Mesodermal cell (in vitro differentiated cells): ENCODE results near the gene ORM2.
"Not testable (repeated sequence)": the region's sequence is repeated elsewhere in the genome, so short reads cannot be mapped to it uniquely, and the experiment has no call there.

ENCODE experiments used
- H3K27ac ChIP-seq: 2 replicates; pipeline ENCODE4 v1.7.0; 2013; ENCODE audit warnings: mild to moderate bottlenecking, low read depth, low read length, moderate library complexity; ENCODE audit not compliant: severe bottlenecking
- H3K36me3 ChIP-seq: 2 replicates; pipeline ENCODE4 v1.7.1; 2013; ENCODE audit warnings: mild to moderate bottlenecking, low read length, moderate library complexity; ENCODE audit not compliant: control insufficient read depth, insufficient read depth
- H3K4me1 ChIP-seq: one replicate; pipeline ENCODE4 v1.7.1; 2013; ENCODE audit warnings: mild to moderate bottlenecking, low read length; ENCODE audit not compliant: insufficient read depth, control insufficient read depth, poor library complexity, severe bottlenecking
- H3K4me3 ChIP-seq: 2 replicates; pipeline ENCODE4 v1.7.0; 2013; ENCODE audit warnings: low read length, control low read depth, mild to moderate bottlenecking; ENCODE audit not compliant: insufficient read depth, poor library complexity, severe bottlenecking; ENCODE audit errors: extremely low read depth
- H3K9me3 ChIP-seq: 2 replicates; pipeline ENCODE4 v1.7.1; 2013; ENCODE audit warnings: mild to moderate bottlenecking, low read length, moderate library complexity; ENCODE audit not compliant: control insufficient read depth
- WGBS, 2 experiments: methylation state at CpG; one replicate each; pipeline ENCODE4 v1.1.5; 2013; ENCODE audit warnings: missing lambda C conversion rate in 2 of 2; ENCODE audit not compliant: insufficient coverage in 2 of 2; 5-methylcytosine and 5-hydroxymethylcytosine counted together

The ORM2 gene

DNA sequence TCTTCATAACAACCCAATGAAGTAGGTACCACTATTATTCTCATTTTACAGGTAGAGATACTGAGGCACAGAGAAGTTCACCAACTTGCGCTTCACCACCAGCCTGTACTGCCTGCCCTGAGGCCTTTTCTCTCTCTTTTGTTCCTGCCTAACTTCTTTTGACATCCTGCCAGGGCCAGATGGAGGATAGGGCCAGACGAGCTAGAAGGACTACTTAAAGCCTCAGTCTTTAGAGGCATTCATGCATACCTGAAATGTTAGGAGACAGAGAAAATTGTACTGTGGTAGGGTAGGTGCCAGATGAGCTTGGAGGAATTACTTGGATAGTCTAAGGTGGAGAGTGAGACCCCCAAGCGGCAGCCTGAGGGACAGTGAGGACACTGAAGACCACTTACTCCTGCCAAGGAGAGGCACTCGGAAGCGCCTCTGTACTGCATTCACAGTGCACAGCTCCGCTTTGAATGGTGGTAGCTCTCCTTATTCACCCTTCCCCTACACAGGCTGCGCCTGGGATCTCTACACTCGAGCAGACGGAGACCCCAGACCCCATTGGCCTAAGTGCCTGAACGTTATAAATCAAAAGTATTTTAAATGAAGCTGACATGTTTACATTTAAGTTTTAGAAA lies 13.0 kb upstream of the ORM2 start:
- Histone ChIP-seq H3K4me3 (no peak overlapping the region), H3K27ac (no peak overlapping the region), H3K36me3 (peaks cover 3% of the 10 kb centered on the region), H3K9me3 (no peaks in the 10 kb centered on the region), H3K4me1 (no peaks in the 10 kb centered on the region)
- WGBS, 2 experiments: 87 to 88% methylated on average over 6 of the region's 10 CpGs

GRCh38 chr9:114317665-114318357 lies 11.9 kb upstream of the ORM2 start:
- 85 to 90% methylated on average over 6 to 8 of the region's 8 CpGs for WGBS, 2 experiments

DNA sequence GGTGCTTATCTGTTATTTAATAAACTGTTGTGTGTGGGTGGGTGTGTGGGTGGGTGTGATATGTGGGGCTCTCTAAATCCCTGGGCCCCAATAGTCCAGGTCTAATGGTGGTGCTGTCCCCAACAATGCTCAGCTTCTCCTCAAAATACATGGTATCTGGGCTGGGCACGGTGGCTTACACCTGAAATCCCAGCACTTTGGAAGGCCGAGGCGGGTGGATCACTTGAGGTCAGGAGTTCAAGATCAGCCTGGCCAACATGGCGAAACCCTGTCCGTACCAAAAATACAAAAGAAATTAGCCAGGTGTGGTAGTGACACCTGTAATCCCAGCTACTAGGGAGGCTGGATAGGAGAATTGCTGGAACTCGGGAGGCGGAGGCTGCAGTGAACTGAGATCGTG lies 11.3 kb upstream of the ORM2 start:
- H3K9me3 ChIP-seq: no peaks in the 10 kb centered on the region
- H3K27ac ChIP-seq: no peak overlapping the region
- 91 to 98% methylated on average over 6 of the region's 8 CpGs for WGBS, 2 experiments
- H3K4me3 ChIP-seq: no peak overlapping the region
- H3K4me1 ChIP-seq: no peaks in the 10 kb centered on the region
- H3K36me3 ChIP-seq: no peaks in the 10 kb centered on the region

More at GRCh38 chr9:114317665-114318357, 11.9 kb upstream of the ORM2 start:
- Histone ChIP-seq H3K27ac (no peak overlapping the region), H3K4me1 (no peaks in the 10 kb centered on the region), H3K4me3 (no peak overlapping the region), H3K9me3 (no peaks in the 10 kb centered on the region), H3K36me3 (no peaks in the 10 kb centered on the region)

DNA sequence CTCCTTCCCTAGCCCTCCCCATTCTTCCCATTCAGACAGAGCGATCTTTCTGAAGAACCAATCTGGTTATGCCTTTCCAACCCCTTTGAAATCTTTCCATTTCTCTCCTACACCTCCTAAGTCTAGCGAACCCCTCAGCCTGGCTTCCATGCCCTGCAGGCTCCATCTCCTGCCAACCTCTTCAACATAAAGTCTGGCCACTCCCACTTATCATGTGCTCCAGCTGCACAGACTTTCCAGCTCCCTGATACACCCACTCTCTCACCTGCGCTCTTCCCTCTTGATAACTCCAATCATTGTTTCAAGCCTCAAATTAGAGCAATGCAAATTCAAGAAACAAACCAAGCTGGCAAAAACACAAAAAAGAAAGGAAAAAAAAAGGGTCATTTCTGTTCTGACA lies 10.5 kb upstream of the ORM2 start:
- H3K4me3 ChIP-seq: no peak overlapping the region
- H3K36me3 ChIP-seq: no peaks in the 10 kb centered on the region
- no peaks in the 10 kb centered on the region for H3K9me3 ChIP-seq
- no peak overlapping the region for H3K27ac ChIP-seq
- WGBS, 2 experiments: 85 to 88% methylated on average over 2 of the region's 3 CpGs
- no peaks in the 10 kb centered on the region for H3K4me1 ChIP-seq

DNA sequence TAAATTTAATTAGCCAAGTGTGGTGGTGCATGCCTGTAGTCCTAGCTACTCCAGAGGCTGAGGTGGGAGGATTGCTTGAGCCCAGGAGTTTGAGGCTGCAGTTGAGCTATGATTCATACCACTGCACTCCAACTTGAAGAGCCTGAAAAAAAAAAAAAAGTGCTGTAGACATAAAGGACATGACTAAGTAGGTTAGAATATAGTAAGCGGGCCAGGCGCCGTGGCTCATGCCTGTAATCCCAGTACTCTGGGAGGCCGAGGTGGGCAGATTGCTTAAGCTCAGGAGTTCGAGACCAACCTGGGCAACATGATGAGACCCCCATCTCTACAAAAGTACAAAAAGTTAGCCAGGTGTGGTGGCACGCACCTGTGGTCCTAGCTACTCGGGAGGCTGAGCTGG lies 9.0 kb upstream of the ORM2 start:
- 100% methylated on average over 4 of the region's 7 CpGs; no CpG with 5 or more reads in 1 of the 2 experiments for WGBS, 2 experiments
- H3K4me1 ChIP-seq, H3K36me3 ChIP-seq, H3K4me3 ChIP-seq, H3K27ac ChIP-seq, H3K9me3 ChIP-seq: not testable (repeated sequence)

GRCh38 chr9:114321759-114322158 lies 7.9 kb upstream of the ORM2 start:
- no peaks in the 10 kb centered on the region for H3K4me1 ChIP-seq
- 96 to 100% methylated on average over 1 to 5 of the region's 8 CpGs for WGBS, 2 experiments
- H3K36me3 ChIP-seq: no peaks in the 10 kb centered on the region
- no peak overlapping the region for H3K4me3 ChIP-seq
- H3K27ac ChIP-seq: no peak overlapping the region
- H3K9me3 ChIP-seq: no peaks in the 10 kb centered on the region

GRCh38 chr9:114322160-114322818 lies 7.4 kb upstream of the ORM2 start:
- not testable (repeated sequence) for H3K4me3 ChIP-seq
- WGBS, 2 experiments: 80 to 100% methylated on average over 1 to 2 of the region's 12 CpGs

DNA sequence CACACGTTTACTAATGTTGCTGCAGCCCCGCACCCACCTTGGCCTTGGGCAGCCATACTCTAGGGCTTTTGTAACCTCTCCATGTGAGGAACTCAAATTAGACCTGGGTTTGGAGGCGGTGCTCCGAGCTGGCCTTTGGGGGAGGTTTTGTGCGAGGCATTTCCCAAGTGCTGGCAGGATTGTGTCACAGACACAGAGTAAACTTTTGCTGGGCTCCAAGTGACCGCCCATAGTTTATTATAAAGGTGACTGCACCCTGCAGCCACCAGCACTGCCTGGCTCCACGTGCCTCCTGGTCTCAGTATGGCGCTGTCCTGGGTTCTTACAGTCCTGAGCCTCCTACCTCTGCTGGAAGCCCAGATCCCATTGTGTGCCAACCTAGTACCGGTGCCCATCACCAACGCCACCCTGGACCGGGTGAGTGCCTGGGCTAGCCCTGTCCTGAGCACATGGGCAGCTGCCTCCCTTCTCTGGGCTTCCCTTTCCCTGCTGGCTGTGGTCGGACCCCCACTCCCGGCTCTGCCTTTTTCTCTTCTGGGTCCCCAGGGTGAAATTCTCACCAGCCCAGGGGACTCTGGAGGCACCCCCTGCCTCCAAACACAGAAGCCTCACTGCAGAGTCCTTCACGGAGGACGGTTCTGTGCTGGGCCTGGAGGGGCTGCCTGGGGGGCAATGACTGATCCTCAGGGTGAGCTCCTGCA lies 6.7 kb upstream of the ORM2 start, which contains the start of gene ORM1:
Gene ORM1 (plus strand): TSS at position 268 of the 701 bp plus-strand sequence. CDS start 36 bp downstream, at position 304.
- H3K4me3 ChIP-seq, H3K9me3 ChIP-seq, H3K4me1 ChIP-seq, H3K36me3 ChIP-seq, H3K27ac ChIP-seq: not testable (repeated sequence)
- no CpG with 5 or more reads among the region's 15 CpGs for WGBS, 2 experiments

More at GRCh38 chr9:114322160-114322818, 7.4 kb upstream of the ORM2 start:
- H3K9me3 ChIP-seq, H3K27ac ChIP-seq, H3K4me1 ChIP-seq, H3K36me3 ChIP-seq: not testable (repeated sequence)

DNA sequence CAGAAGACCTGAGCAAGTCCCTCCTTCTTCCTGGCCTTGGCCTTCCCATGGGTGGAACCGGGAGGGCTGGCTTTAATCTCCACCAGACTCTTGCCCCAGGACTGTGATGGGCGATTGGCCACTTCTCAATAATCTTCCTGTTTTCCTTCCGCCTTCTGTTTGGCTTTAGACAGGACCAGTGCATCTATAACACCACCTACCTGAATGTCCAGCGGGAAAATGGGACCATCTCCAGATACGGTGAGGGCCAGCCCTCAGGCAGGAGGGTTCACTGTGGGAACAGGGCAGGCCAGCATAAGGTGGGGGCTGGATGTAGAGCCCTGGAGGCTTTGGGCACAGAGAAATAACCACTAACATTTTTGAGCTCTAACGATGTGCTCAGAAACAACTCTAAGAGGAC lies 5.8 kb upstream of the ORM2 start:
- H3K4me3 ChIP-seq, H3K27ac ChIP-seq, H3K36me3 ChIP-seq, H3K4me1 ChIP-seq, H3K9me3 ChIP-seq: not testable (repeated sequence)
- 93 to 94% methylated on average over 4 of the region's 6 CpGs for WGBS, 2 experiments

GRCh38 chr9:114324492-114324891 lies 5.2 kb upstream of the ORM2 start:
- Histone ChIP-seq H3K36me3 (no peaks in the 10 kb centered on the region), H3K4me1 (no peaks in the 10 kb centered on the region), H3K4me3 (no peak overlapping the region), H3K9me3 (no peaks in the 10 kb centered on the region), H3K27ac (no peak overlapping the region)
- 93% methylated on average over 6 of the region's 8 CpGs for WGBS, 2 experiments
